ENCODE data around the gene ARL5B. TPM values are rescaled to one million over a fixed set of nuclear protein-coding genes. Genes with fewer than 3 reads are reported as not detected.

Gene ARL5B
- total and polyA plus RNA-seq, 2 of the 8 experiments (the other 6 are each of a cell fraction or from before 2014, with no cell fraction given): 8.4 to 52.1 TPM

Other genes starting within 250 kb of the ARL5B start
- 12.9 and 14.4 TPM in 2 replicates for gene NSUN6, start 7.8 kb upstream of the ARL5B start, total RNA-seq (2021; fragmentation: NEBNext Ultra II Directional; extraction: Animal tissue kit (Norgen Biotek cat#: 25700))
- 4.7 and 5.9 TPM in 2 replicates for gene NSUN6, start 7.8 kb upstream of the ARL5B start, polyA plus RNA-seq (2011; rRNA removed)

All from H1 (cell line).